Natural killer cell (primary cell): ENCODE data around the gene KIFC3. TPM values are rescaled to one million over a fixed set of nuclear protein-coding genes. Genes with fewer than 3 reads are reported as not detected.

Source experiments
- ATAC-seq, 3 donors: fragments of 150-1000 bp in 2 of 3; fragments of 200-7000 bp in 1 of 3; cut with Tn5 transposase; 1 replicate in 1 of 3; 2 replicates in 2 of 3; pipeline ENCODE4 v1.10.0; 2021; ENCODE audit warnings: mild to moderate bottlenecking in 2 of 3, moderate library complexity in 2 of 3
- DNase-seq, 2 donors: peaks; one replicate each; pipeline versions ENCODE4 v3.0.0 to v3.0.0-alpha.2; 2013 to 2021; ENCODE audit warnings: mixed read lengths in 1 of 2
- H3K27ac ChIP-seq: one replicate; pipeline ENCODE4 v1.5.1; 2013; ENCODE audit warnings: mild to moderate bottlenecking, low read length
- H3K27me3 ChIP-seq: one replicate; pipeline ENCODE4 v1.6.1; 2013; ENCODE audit warnings: low read length; ENCODE audit not compliant: control insufficient read depth, insufficient read depth
- H3K36me3 ChIP-seq: one replicate; pipeline ENCODE4 v1.6.1; 2013; ENCODE audit warnings: low read length; ENCODE audit not compliant: control insufficient read depth, insufficient read depth
- H3K4me1 ChIP-seq: one replicate; pipeline ENCODE4 v1.6.1; 2013; ENCODE audit warnings: low read length; ENCODE audit not compliant: control insufficient read depth, insufficient read depth
- H3K4me3 ChIP-seq: one replicate; pipeline ENCODE4 v1.5.1; 2013; ENCODE audit warnings: low read length
- H3K9me3 ChIP-seq: one replicate; pipeline ENCODE4 v1.6.1; 2013; ENCODE audit warnings: low read length; ENCODE audit not compliant: control insufficient read depth, insufficient read depth
- H3K27ac Mint-ChIP-seq, 2 donors: one replicate each; pipeline ENCODE4 v1.8.0; 2022; ENCODE audit warnings: mild to moderate bottlenecking in 2 of 2, mixed read lengths in 2 of 2, moderate library complexity in 1 of 2
- H3K27me3 Mint-ChIP-seq, 2 donors: one replicate each; pipeline ENCODE4 v1.8.0; 2022; ENCODE audit warnings: low read depth in 2 of 2, mixed read lengths in 2 of 2
- H3K36me3 Mint-ChIP-seq: one replicate; pipeline ENCODE4 v1.8.0; 2022; ENCODE audit warnings: mixed read lengths
- H3K4me1 Mint-ChIP-seq, 2 donors: one replicate each; pipeline ENCODE4 v1.8.0; 2022; ENCODE audit warnings: mixed read lengths in 2 of 2
- H3K4me3 Mint-ChIP-seq: one replicate; pipeline ENCODE4 v1.8.0; 2022; ENCODE audit warnings: mild to moderate bottlenecking, moderate library complexity, mixed read lengths
- H3K9me3 Mint-ChIP-seq, 2 donors: one replicate each; pipeline ENCODE4 v1.8.0; 2022; ENCODE audit warnings: mixed read lengths in 2 of 2
- WGBS: methylation state at CpG from one replicate; pipeline ENCODE4 v1.1.7; 2013; ENCODE audit warnings: missing lambda C conversion rate; ENCODE audit not compliant: insufficient coverage; 5-methylcytosine and 5-hydroxymethylcytosine counted together
- intact Hi-C: fragments of 100-400 bp; cut with micrococcal nuclease; formaldehyde crosslinking; loops from one replicate; pipeline ENCODE4 v1.14.2; 2022
- total RNA-seq, 4 donors: library from RNA; stranded (reverse); fragments of 120-200 nt in 1 of 4; gene quantifications; one replicate each; pipeline versions ENCODE4 v1.2.3 to v1.2.4, GENCODE V29; 2013 to 2022
- TF ChIP-seq, protein P1 (sequence below): fragments of 200-600 bp; IDR thresholded peaks from one replicate; pipeline ENCODE4 v1.8.0; 2022; ENCODE audit warnings: antibody characterized with exemption

Gene KIFC3
- total RNA-seq, 3 donors from 2014 or later (not counting 1 experiment from before 2014, with no cell fraction given) = 54.2 to 106 (median 84.9) TPM

DNA sequence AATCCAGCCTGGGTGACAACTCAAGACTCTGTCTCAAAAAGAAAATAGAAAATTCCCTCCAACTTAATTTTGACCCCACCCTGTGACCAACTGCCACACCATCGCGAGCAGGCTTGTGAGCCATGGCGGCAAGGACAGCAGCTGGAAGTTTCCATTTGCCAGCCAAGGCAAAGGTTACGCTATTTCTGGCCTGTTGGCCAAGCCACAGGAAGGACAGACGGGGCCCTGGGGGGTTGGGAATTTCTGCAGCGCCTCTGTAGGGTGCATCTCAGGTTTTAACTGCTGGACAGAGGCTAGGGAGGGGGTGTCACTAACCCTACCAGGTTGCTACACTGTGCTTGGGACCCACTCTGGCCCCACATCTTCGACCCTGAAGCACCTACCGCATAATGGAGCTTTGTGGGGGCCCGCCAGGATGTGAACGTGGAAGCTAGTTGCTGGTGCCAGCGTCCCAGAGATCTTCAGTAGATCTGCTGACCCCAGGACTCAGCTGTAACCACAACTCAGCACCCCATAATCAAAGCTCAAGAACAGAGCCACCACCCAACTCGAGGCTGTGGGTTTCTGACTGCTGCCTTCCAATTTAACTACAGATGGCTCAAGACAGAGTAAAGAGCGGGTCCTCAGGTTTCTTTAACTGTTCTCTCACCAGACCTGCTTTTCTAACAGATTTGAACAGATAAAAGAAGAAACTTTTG lies 10.9 kb downstream of the KIFC3 start:
- WGBS = 44% methylated on average over 13 of the region's 13 CpGs
- H3K36me3 Mint-ChIP-seq = no peaks in the 10 kb centered on the region
- intact Hi-C loops = no loop called here
- H3K27ac Mint-ChIP-seq = no peak overlapping the region
- ATAC-seq (no peak), DNase-seq (no peak)
- no peak overlapping the region for H3K27ac ChIP-seq
- H3K9me3 Mint-ChIP-seq = no peaks in the 10 kb centered on the region
- H3K4me3 ChIP-seq = no peak overlapping the region
- peaks cover 4 to 17% of the 10 kb centered on the region in 2 donors for H3K4me1 Mint-ChIP-seq
- peaks cover 4% of the 10 kb centered on the region for H3K4me1 ChIP-seq
- TF ChIP-seq, protein P1, sequence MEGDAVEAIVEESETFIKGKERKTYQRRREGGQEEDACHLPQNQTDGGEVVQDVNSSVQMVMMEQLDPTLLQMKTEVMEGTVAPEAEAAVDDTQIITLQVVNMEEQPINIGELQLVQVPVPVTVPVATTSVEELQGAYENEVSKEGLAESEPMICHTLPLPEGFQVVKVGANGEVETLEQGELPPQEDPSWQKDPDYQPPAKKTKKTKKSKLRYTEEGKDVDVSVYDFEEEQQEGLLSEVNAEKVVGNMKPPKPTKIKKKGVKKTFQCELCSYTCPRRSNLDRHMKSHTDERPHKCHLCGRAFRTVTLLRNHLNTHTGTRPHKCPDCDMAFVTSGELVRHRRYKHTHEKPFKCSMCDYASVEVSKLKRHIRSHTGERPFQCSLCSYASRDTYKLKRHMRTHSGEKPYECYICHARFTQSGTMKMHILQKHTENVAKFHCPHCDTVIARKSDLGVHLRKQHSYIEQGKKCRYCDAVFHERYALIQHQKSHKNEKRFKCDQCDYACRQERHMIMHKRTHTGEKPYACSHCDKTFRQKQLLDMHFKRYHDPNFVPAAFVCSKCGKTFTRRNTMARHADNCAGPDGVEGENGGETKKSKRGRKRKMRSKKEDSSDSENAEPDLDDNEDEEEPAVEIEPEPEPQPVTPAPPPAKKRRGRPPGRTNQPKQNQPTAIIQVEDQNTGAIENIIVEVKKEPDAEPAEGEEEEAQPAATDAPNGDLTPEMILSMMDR = no peak
- H3K27me3 ChIP-seq = no peaks in the 10 kb centered on the region
- no peaks in the 10 kb centered on the region for H3K9me3 ChIP-seq
- no peaks in the 10 kb centered on the region for H3K27me3 Mint-ChIP-seq
- H3K36me3 ChIP-seq = no peaks in the 10 kb centered on the region
- H3K4me3 Mint-ChIP-seq = no peak overlapping the region

DNA sequence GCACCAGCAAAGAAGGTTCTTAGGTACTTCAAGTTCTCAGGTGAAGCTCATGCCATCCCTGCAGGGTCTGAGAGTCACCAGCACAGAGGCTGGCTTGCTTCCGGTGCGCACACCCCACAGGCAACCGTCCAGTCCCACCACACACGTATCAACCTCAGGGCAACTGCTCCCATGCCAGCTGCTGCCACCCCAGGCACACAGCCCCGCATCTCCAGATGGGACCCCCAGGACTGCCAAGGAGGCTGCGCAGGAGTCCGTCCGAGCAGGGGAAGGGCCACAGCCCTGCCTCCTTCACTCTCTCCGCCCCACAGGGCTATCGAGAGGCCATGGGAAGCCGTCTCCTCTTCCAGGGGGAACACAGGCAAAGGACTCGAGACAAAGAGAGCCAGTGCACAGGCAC lies 13.3 kb downstream of the KIFC3 start:
- TF ChIP-seq, protein P1 = no peak
- Histone ChIP-seq H3K4me1 (peaks cover 4% of the 10 kb centered on the region), H3K27me3 (no peaks in the 10 kb centered on the region), H3K27ac (no peak overlapping the region), H3K4me3 (no peak overlapping the region), H3K36me3 (no peaks in the 10 kb centered on the region), H3K9me3 (no peaks in the 10 kb centered on the region)
- intact Hi-C loops = no loop called here
- Mint-ChIP-seq H3K27me3 (no peaks in the 10 kb centered on the region), H3K4me1 (peaks cover 4 to 12% of the 10 kb centered on the region in 2 donors), H3K4me3 (no peak overlapping the region), H3K9me3 (no peaks in the 10 kb centered on the region), H3K27ac (no peak overlapping the region), H3K36me3 (no peaks in the 10 kb centered on the region)
- 79% methylated on average over 12 of the region's 12 CpGs for WGBS
- ATAC-seq = no peak
- DNase-seq = no peak

DNA sequence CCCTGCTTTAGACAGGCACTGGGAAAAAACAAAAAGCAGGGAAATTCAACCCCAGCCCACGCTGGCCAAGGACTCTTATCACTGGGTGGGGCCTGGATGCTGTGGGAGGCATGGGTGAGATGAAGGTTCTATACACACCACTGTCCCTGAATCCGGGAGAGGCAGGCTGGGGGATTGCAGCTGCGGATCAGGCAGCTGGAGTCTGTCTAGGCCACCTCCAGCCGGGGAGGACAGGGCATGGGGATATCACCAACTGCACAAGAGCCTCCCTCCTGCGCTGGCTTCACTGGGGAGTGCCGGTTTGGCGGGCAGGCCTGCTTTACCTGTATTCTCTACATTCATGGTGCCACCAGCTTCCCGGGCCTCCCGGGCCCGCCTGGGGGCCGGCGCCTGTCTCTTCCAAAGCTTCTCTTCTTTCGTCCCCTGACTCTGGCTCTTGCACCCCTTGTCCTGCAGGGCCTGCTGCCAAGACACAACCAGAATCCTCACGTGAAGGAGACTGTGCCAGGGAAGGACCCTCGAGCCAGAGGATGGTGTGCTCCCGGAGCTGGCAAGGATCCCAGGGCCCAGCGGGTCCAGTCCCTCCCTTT lies 13.9 kb downstream of the KIFC3 start:
- whole genome bisulfite sequencing = 87% methylated on average over 17 of the region's 17 CpGs
- DNase-seq (no peak), ATAC-seq (no peak)
- Mint-ChIP-seq H3K4me3 (no peak overlapping the region), H3K9me3 (no peaks in the 10 kb centered on the region), H3K4me1 (peaks cover 4 to 12% of the 10 kb centered on the region in 2 donors), H3K36me3 (no peaks in the 10 kb centered on the region), H3K27me3 (no peaks in the 10 kb centered on the region), H3K27ac (no peak overlapping the region)
- Histone ChIP-seq H3K4me1 (peaks cover 4% of the 10 kb centered on the region), H3K9me3 (no peaks in the 10 kb centered on the region), H3K36me3 (no peaks in the 10 kb centered on the region), H3K27ac (no peak overlapping the region), H3K27me3 (no peaks in the 10 kb centered on the region), H3K4me3 (no peak overlapping the region)
- intact Hi-C loops = no loop called here
- TF ChIP-seq, protein P1 = no peak

DNA sequence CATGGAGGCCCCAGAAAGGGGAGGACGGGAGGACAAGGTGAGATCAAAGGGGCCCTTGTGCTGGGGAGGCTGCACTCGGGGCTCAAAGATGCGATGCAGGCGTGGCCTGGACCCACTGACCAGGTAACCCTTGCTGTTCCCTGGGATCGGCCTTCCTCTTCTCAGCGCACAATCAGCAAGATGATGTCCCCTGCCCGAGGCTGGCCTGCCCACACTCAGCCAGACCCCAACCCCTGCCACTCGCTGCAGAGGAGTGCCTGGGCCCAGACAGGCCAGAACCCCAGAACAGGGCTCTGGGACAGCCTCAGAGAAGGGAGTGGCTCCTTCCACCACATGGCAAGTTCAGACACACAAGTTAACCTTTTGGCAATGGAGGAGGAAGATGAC lies 14.8 kb downstream of the KIFC3 start:
- no peaks in the 10 kb centered on the region for H3K9me3 ChIP-seq
- H3K4me1 Mint-ChIP-seq = peaks cover 4 to 12% of the 10 kb centered on the region in 2 donors
- H3K36me3 ChIP-seq = no peaks in the 10 kb centered on the region
- intact Hi-C loops = no loop called here
- H3K27ac ChIP-seq = no peak overlapping the region
- H3K27me3 Mint-ChIP-seq = no peaks in the 10 kb centered on the region
- no peak for ATAC-seq
- 78% methylated on average over 8 of the region's 8 CpGs for WGBS
- H3K36me3 Mint-ChIP-seq = no peaks in the 10 kb centered on the region
- H3K9me3 Mint-ChIP-seq = no peaks in the 10 kb centered on the region
- TF ChIP-seq, protein P1 = no peak
- H3K4me3 Mint-ChIP-seq = no peak overlapping the region
- H3K4me3 ChIP-seq = no peak overlapping the region
- no peak for DNase-seq
- H3K27ac Mint-ChIP-seq = no peak overlapping the region
- no peaks in the 10 kb centered on the region for H3K27me3 ChIP-seq
- peaks cover 4% of the 10 kb centered on the region for H3K4me1 ChIP-seq
